Muscle of leg (tissue), 11 donors: ENCODE measurements around the gene PDE11A. TPM values are rescaled to one million over a fixed set of nuclear protein-coding genes. Genes with fewer than 3 reads are reported as not detected.

Source experiments
- DNase-seq: peaks from one replicate; pipeline ENCODE4 v3.0.0; 2013
- H3K27ac ChIP-seq: one replicate; pipeline ENCODE4 v1.5.1; 2013; ENCODE audit warnings: mild to moderate bottlenecking, low read length, control low read depth
- H3K27me3 ChIP-seq: one replicate; pipeline ENCODE4 v1.6.1; 2013; ENCODE audit warnings: low read length; ENCODE audit not compliant: control insufficient read depth, insufficient read depth
- H3K36me3 ChIP-seq: one replicate; pipeline ENCODE4 v1.6.1; 2013; ENCODE audit warnings: low read length; ENCODE audit not compliant: control insufficient read depth, insufficient read depth
- H3K4me1 ChIP-seq: one replicate; pipeline ENCODE4 v1.6.1; 2013; ENCODE audit warnings: low read length; ENCODE audit not compliant: control insufficient read depth, insufficient read depth
- H3K4me3 ChIP-seq: one replicate; pipeline ENCODE4 v1.5.1; 2013; ENCODE audit warnings: low read length, control low read depth
- H3K9me3 ChIP-seq: replicated peaks from 2 replicates; pipeline ENCODE4 v1.6.1; 2013; ENCODE audit warnings: low read depth, low read length; ENCODE audit not compliant: control insufficient read depth
- WGBS: methylation state at CpG from one replicate; pipeline ENCODE4 v1.1.5; 2013; ENCODE audit warnings: missing lambda C conversion rate; ENCODE audit not compliant: insufficient coverage; 5-methylcytosine and 5-hydroxymethylcytosine counted together
- polyA plus RNA-seq, 8 donors: library from polyadenylated mRNA; unstranded; fragments of 120-200 nt; gene quantifications; one replicate each; pipeline versions ENCODE4 v1.2.1 to v1.2.3, GENCODE V29; 2013; ENCODE audit warnings: inconsistent platforms in 1 of 8, low replicate concordance in 1 of 8; ENCODE audit not compliant: insufficient read length in 8 of 8, insufficient read depth in 1 of 8
- total RNA-seq: library from RNA; stranded (reverse); fragments of 120-200 nt; gene quantifications from one replicate; pipeline ENCODE4 v1.2.4, GENCODE V29; 2013

The PDE11A gene
- total and polyA plus RNA-seq, 9 donors, result 0.36 to 2.6 (median 0.62) TPM

DNA sequence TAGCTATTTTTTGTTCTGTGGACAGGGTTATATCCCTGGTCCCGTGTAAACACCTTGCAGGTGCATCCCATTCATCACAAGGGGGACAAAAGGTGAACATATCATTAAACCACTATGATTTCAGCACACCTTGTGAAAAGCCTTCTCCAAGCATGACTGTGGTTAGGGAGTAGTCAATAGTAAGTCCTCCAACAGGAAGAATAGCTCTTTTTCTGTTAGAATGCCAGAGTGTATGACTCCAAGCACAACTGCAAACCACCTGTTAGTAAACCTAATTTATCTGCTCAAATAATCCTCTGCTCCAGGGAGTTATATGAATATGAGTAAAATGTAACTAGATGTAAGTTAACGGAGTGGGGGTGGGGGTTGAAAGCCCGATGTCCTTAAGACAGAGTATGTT, 439.5 kb downstream of the PDE11A start:
- H3K4me1 ChIP-seq, result peaks cover 2% of the 10 kb centered on the region
- H3K27ac ChIP-seq, result no peak overlapping the region
- peak; percentile 30 for DNase-seq
- WGBS, result no CpG with 5 or more reads among the region's 3 CpGs
- H3K36me3 ChIP-seq, result no peaks in the 10 kb centered on the region
- no peaks in the 10 kb centered on the region for H3K9me3 ChIP-seq
- H3K27me3 ChIP-seq, result no peaks in the 10 kb centered on the region
- no peak overlapping the region for H3K4me3 ChIP-seq

DNA sequence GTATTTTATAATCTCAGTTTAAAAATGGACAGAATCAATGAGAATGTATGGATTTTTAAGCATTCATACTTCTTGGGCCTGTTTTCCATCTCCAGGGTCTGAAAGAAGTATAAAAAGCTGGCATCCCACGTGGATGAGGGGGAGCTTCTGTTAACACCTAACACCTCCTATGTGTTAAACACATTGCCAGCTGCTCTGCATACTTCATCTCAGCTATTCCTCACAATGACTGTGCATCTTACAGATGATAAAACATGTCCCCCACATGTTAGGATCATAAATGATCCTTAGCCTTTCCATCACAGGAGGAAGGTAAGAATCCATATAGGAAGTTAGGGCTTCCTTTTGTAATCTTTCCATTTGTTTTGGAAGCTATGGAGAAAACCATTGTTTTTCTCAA, 440.9 kb downstream of the PDE11A start:
- Histone ChIP-seq H3K27ac (no peak overlapping the region), H3K4me3 (no peak overlapping the region), H3K27me3 (no peaks in the 10 kb centered on the region), H3K36me3 (no peaks in the 10 kb centered on the region), H3K4me1 (peaks cover 2% of the 10 kb centered on the region), H3K9me3 (no peaks in the 10 kb centered on the region)
- DNase-seq, result no peak
- no CpG with 5 or more reads among the region's 1 CpG for WGBS

DNA sequence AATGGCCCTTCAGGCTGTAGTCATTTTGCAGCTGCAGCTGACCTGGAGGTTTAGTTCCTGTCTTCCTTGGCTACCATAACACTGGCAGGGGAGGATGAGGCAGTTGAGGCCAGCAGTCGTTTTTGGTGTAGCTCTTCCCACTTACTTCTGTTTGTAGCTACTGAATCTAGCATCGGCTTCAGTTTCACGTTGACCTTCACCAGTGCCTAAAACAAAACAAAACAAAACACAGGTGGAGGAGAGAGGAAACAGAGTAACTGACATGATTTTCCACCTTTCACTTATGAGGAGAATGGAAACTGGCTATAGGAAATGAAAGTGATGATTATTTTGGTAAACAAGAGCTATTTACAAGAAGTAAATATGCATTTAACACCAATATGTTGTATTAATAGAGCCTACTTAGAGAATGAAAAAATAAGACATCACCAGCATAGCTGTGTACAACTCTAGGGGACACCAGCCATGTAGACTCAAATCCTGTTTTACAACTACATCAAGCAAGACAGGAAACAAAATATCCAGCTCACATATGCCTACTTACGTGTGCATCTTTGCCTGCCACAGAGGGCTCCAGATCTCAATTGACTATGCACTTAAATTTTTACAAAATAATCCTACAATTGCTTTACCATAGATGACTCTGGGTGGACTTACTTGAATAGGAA, 443.1 kb downstream of the PDE11A start:
- Histone ChIP-seq H3K9me3 (no peaks in the 10 kb centered on the region), H3K4me3 (no peak overlapping the region), H3K27ac (no peak overlapping the region), H3K27me3 (no peaks in the 10 kb centered on the region), H3K36me3 (no peaks in the 10 kb centered on the region), H3K4me1 (peaks cover 2% of the 10 kb centered on the region)
- no CpG with 5 or more reads among the region's 4 CpGs for WGBS
- DNase-seq, result no peak

DNA sequence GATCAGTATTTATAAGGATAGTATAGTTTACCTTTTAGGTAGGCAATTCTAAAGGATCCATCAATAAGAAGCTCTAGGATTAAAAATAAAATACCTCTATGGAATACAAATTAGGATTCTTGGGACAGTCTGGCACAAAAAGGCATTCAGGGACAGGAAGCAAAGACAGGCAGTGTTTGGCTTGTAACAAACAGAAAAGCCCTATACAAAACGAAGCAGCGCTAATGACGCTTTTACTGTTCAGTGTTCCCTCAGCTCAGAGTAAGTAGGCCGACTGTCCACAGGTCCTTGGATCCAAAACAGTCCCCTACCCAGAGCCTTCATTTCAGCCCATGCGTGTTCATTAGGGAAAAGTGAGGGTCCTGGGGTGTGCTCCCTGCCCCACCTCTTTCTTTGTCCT, 443.7 kb downstream of the PDE11A start:
- Histone ChIP-seq H3K27ac (no peak overlapping the region), H3K27me3 (no peaks in the 10 kb centered on the region), H3K4me1 (peaks cover 2% of the 10 kb centered on the region), H3K4me3 (no peak overlapping the region), H3K36me3 (no peaks in the 10 kb centered on the region), H3K9me3 (no peaks in the 10 kb centered on the region)
- DNase-seq, result no peak
- 60% methylated on average over 3 of the region's 5 CpGs for WGBS

DNA sequence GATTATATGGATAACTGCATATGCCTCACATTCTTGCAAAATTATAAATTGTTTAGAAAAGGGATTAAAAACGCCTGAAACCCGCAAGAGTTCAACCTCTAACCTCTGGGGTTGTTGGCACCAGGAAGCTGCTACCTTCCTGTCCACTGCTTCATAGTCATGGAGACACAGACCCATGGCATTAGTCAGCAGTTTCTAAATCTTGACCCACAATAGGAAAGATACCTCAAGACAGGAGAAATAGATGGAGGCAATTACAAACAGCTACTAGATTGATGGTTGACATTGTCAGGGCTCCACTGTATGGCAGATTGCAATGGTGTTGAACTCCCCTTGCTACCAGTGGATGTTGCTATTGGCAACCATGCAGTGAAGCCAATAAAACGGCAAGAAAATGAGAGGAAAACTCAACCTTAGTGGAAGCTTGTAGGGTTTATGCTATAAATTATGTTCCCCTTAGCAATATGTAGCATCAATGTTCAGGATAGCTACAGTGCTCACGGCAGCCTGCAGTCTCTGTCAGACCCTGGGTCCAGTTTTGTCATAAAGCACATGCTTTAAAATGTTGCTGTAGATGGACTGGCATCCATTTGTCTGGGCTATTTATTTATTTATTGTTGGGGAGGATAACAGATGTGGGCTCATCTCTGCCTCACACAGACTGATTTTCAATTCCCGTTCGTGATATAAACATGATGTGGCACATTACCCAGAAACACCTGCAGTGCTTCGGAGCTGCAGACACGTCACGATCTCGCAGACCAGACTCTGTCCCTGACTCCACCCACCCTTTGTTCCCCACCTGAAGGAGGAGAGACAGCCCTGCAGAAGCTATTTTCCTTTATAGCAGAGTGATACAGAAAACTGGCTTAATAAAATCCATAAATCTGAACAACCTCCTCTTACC, 446.6 kb downstream of the PDE11A start:
- no peaks in the 10 kb centered on the region for H3K36me3 ChIP-seq
- WGBS, result 23% methylated on average over 5 of the region's 10 CpGs
- H3K4me3 ChIP-seq, result no peak overlapping the region
- no peak overlapping the region for H3K27ac ChIP-seq
- H3K4me1 ChIP-seq, result peaks cover 2% of the 10 kb centered on the region
- DNase-seq, result no peak
- H3K9me3 ChIP-seq, result no peaks in the 10 kb centered on the region
- H3K27me3 ChIP-seq, result no peaks in the 10 kb centered on the region

DNA sequence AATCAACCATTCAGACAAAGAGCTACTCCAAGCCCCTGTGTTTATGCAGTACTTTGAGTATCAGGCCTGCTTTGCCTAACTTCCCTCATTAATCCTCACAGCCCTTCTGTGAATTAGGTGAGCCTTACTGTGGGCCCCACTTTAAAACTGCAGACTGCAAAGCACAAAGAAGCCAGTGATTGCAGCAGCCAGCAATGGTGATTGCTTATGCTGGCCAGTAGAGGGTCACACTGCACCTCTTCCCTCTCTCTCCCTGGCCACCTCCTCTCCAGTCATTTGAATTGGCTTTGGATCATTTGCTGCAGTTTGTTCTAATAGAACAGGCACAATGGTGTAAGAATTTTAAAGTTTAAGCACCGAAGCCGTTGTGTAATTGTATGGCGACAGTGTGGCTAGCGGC, 450.1 kb downstream of the PDE11A start:
- 80% methylated on average over 4 of the region's 4 CpGs for WGBS
- Histone ChIP-seq H3K27ac (no peak overlapping the region), H3K27me3 (no peaks in the 10 kb centered on the region), H3K4me1 (peaks cover 7% of the 10 kb centered on the region), H3K4me3 (no peak overlapping the region), H3K36me3 (no peaks in the 10 kb centered on the region), H3K9me3 (no peaks in the 10 kb centered on the region)
- DNase-seq, result no peak

DNA sequence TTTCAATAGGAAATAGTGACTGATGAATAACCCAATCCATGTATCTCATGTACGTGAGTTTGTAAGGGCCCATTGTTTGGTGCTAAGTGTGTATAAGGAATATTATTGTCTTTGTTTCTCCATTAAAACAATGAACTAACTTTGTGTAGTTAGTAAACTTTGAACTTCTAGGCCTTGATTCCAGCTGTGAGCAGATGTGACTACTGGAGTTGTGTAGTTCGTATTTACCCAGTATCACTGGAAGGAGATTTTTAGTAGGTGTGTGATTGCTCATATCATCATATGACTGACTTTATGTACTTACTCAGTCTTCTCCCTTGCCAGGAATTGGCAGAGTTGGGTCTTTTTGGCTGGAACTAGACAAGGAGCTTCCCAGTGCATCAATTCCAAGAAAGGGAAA, 452.6 kb downstream of the PDE11A start:
- Histone ChIP-seq H3K4me1 (peaks cover 7% of the 10 kb centered on the region), H3K9me3 (no peaks in the 10 kb centered on the region), H3K27ac (no peak overlapping the region), H3K36me3 (no peaks in the 10 kb centered on the region), H3K4me3 (no peak overlapping the region), H3K27me3 (no peaks in the 10 kb centered on the region)
- WGBS, result no CpG with 5 or more reads among the region's 2 CpGs
- DNase-seq, result no peak

DNA sequence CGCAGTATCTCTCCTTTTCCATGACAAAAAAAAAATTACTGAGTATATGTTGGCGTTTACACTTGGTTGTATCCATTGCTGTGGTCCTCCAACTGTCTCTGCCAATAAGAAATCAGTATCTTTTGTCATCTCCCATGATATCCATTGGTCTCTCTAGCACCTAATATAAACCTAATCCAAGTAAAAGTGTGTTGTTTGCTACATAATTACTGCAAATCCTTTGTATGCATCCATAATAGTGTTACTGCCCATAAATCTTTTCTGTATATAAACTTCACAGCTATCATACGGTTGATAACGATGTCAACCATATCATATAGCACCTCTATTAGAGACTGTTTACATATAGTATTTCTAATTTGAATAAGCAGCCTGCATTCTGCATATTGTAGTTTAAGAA, 453.1 kb downstream of the PDE11A start:
- no peaks in the 10 kb centered on the region for H3K36me3 ChIP-seq
- H3K27ac ChIP-seq, result no peak overlapping the region
- WGBS, result no CpG with 5 or more reads among the region's 4 CpGs
- peaks cover 7% of the 10 kb centered on the region for H3K4me1 ChIP-seq
- no peak overlapping the region for H3K4me3 ChIP-seq
- H3K9me3 ChIP-seq, result no peaks in the 10 kb centered on the region
- no peaks in the 10 kb centered on the region for H3K27me3 ChIP-seq
- DNase-seq, result no peak

DNA sequence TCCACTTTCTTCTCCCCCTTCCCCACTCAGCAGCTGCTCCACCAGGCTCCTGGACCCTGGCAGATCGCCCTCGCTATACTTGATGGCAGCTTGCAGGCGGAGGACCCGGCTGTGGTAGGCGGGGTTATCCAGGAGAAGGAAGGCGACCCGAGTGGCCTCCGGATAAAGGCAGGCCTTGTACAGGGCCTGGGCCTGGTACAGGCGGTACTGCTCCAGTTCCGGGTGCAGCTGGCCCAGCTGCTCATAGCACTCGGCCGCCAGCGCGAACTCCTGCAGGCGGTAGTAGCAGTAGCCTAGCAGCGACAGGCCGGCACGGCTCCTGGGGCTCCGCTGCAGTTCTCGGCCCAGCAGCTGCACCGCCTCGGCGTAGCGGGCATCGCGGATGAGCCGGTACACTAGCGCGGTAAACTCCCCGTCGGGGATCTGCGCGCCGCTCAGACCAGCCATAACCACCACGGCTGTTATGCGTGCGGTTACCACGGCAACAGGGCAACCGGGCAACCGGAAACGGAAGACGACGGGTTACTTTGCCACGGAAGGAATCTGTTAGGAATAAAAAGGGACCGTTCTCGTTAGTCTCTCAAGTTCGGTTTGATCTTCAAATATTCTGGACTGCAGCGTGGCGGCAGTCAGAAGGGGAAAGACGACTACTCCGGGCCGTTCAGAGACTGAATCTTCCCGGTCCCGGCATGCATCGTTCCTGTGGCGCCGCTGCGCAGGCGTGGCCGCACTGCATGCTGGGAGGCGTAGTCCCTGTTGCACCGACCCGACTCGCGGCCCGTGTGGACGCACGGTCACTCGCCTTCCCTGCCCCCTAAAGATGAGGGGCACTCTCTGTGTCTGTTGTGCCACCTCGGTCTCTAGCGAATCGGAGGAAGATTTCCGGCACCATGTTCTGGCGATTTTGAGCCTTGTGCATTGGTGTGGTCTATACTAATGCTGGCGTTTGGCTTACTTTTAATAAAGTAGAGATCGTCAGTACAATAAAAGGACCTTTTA, 454.0 kb downstream of the PDE11A start:
- H3K36me3 ChIP-seq, result no peaks in the 10 kb centered on the region
- WGBS, result under 1% methylated on average over 65 of the region's 76 CpGs
- DNase-seq, result peak; percentile 96
- peak overlapping the region; percentile 86 for H3K4me3 ChIP-seq
- H3K27ac ChIP-seq, result peak overlapping the region; percentile 98
- H3K4me1 ChIP-seq, result peaks cover 7% of the 10 kb centered on the region
- H3K9me3 ChIP-seq, result no peaks in the 10 kb centered on the region
- H3K27me3 ChIP-seq, result no peaks in the 10 kb centered on the region
